Uterus (tissue), 4 donors: ENCODE measurements around the gene PRSS8. TPM values are rescaled to one million over a fixed set of nuclear protein-coding genes. Genes with fewer than 3 reads are reported as not detected.

ENCODE experiments used
- DNase-seq, 2 donors: peaks; one replicate each; pipeline ENCODE4 v3.0.0-alpha.2; 2019 to 2020
- H3K27ac ChIP-seq, 2 donors: fragments of 200-600 bp; sonication (generic); 1 replicate in 1 of 2; 2 replicates in 1 of 2; pipeline ENCODE4 v1.5.1; 2016 to 2018
- H3K27me3 ChIP-seq, 2 donors: fragments of 200-600 bp; sonication (generic); one replicate each; pipeline ENCODE4 v1.5.1; 2018 to 2019; ENCODE audit warnings: control low read depth in 1 of 2
- H3K36me3 ChIP-seq, 2 donors: fragments of 200-600 bp; sonication (generic); one replicate each; pipeline ENCODE4 v1.5.1; 2019; ENCODE audit warnings: control low read depth in 1 of 2
- H3K4me1 ChIP-seq, 2 donors: fragments of 200-600 bp; sonication (generic); one replicate each; pipeline ENCODE4 v1.5.1; 2018 to 2019; ENCODE audit warnings: control low read depth in 1 of 2
- H3K4me3 ChIP-seq, 2 donors: fragments of 200-600 bp; sonication (generic); 1 replicate in 1 of 2; 2 replicates in 1 of 2; pipeline ENCODE4 v1.5.1; 2018 to 2019; ENCODE audit warnings: mild to moderate bottlenecking in 1 of 2
- H3K9me3 ChIP-seq, 2 donors: fragments of 200-600 bp; sonication (generic); one replicate each; pipeline ENCODE4 v1.5.1; 2019; ENCODE audit warnings: control low read depth in 1 of 2
- POLR2A ChIP-seq, 2 donors: fragments of 450-650 bp; IDR thresholded peaks; one replicate each; pipeline ENCODE4 v1.6.1; 2016; ENCODE audit warnings: antibody characterized with exemption in 2 of 2, mild to moderate bottlenecking in 1 of 2, moderate library complexity in 1 of 2
- intact Hi-C: fragments of 100-400 bp; cut with DNase I; formaldehyde crosslinking; loops from one replicate; pipeline ENCODE4 v1.15.1; 2023; ENCODE audit warnings: low total_unique reads
- total RNA-seq, 4 donors: library from RNA; depleted of rRNA in 3 of 4; stranded (reverse); fragments of >200 nt in 3 of 4; gene quantifications; one replicate each; pipeline versions ENCODE4 v1.1.0 to v1.2.4, GENCODE V29; 2014 to 2023
- TF ChIP-seq, protein P1 (sequence below), 4 experiments: fragments of 200-600 bp in 2 of 4; fragments of 450-650 bp in 2 of 4; sonication (generic) in 2 of 4; IDR thresholded peaks; one replicate each; pipeline ENCODE4 v1.5.1; 2016 to 2019; ENCODE audit warnings: antibody characterized with exemption in 4 of 4, mild to moderate bottlenecking in 2 of 4, moderate library complexity in 1 of 4
- donor health status: DM: yes; HTN: yes; CAD: no.

PRSS8 gene
- total RNA-seq, 4 donors from 2014 or later: 0.26 to 8.7 TPM; not detected in 2

DNA sequence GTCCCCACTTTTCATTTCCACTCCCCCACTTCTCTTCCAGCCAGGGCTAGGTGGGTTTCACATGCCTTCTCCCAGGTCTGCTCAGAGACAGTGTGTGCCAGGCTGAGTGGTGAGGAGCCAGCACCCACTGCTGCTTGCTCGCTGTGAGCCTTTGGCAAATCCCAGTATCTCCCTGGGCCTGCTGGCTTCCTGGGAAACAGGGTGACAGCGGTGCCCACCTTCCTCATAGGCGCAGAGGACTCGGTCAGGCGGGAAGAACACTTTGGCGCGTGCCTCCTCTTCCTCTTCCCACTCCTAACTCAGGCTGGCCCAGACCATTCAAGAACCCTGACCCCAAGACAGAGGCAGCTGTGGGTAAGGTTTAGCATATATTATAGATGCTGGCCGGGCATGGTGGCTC is 46.3 kb downstream of the PRSS8 start:
- no peaks in the 10 kb centered on the region for H3K9me3 ChIP-seq
- H3K4me1 ChIP-seq: peaks cover 0 to 3% of the 10 kb centered on the region in 2 donors
- intact Hi-C loops: no loop called here
- H3K27ac ChIP-seq: no peak overlapping the region
- H3K4me3 ChIP-seq: no peak overlapping the region
- no peaks in the 10 kb centered on the region for H3K36me3 ChIP-seq
- no peak for DNase-seq
- no peak for TF ChIP-seq POLR2A (IDR thresholded peaks at IDR 0.05)
- TF ChIP-seq, protein P1, sequence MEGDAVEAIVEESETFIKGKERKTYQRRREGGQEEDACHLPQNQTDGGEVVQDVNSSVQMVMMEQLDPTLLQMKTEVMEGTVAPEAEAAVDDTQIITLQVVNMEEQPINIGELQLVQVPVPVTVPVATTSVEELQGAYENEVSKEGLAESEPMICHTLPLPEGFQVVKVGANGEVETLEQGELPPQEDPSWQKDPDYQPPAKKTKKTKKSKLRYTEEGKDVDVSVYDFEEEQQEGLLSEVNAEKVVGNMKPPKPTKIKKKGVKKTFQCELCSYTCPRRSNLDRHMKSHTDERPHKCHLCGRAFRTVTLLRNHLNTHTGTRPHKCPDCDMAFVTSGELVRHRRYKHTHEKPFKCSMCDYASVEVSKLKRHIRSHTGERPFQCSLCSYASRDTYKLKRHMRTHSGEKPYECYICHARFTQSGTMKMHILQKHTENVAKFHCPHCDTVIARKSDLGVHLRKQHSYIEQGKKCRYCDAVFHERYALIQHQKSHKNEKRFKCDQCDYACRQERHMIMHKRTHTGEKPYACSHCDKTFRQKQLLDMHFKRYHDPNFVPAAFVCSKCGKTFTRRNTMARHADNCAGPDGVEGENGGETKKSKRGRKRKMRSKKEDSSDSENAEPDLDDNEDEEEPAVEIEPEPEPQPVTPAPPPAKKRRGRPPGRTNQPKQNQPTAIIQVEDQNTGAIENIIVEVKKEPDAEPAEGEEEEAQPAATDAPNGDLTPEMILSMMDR (IDR thresholded peaks at IDR 0.05): no peak
- no peaks in the 10 kb centered on the region for H3K27me3 ChIP-seq

DNA sequence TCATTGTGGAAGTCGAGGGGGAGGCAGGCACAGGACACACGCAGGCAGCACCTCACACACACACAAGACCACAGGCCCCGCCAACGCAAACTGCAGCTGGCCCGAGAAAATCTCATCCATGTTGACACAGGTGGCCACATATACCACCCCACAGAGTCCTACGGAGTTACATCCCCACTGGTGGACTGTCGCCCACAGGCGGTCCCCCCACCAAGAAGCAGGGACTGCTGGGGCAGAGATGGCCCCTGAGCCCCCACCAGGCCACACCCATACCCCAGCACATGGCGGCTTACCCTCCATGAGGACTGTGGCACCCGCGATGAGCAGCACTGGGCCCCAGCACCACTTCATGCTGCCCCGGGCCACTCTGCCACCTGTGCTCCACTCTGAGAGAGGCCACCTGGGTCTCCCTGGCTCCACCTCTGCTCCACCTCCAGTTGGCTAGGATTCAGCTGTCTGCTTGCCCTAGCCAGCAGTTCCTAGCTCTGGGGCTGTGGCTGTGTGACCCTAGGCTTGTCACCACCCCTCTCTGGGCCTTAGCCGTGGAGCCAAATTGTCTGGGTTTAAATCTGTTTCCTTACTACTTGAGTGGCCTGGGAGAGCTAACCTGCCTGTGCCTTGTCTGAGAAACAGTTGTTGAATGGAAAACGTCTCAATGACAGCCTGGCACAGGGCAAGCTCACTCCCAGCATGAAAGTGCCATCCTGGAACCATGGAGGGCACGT is 46.9 kb downstream of the PRSS8 start, which contains the start of gene PRSS53:
Gene PRSS53, minus strand, starts transcription at position 485 of the 725 bp plus-strand sequence. Its CDS starts 134 bp downstream, at position 351.
- H3K27me3 ChIP-seq: no peaks in the 10 kb centered on the region
- DNase-seq: no peak
- peaks cover 0 to 3% of the 10 kb centered on the region in 2 donors for H3K4me1 ChIP-seq
- H3K9me3 ChIP-seq: no peaks in the 10 kb centered on the region
- no peak for TF ChIP-seq POLR2A (IDR thresholded peaks at IDR 0.05)
- TF ChIP-seq, protein P1 (IDR thresholded peaks at IDR 0.05): no peak
- H3K36me3 ChIP-seq: no peaks in the 10 kb centered on the region
- intact Hi-C loops: no loop called here
- H3K27ac ChIP-seq: no peak within 1 kb of the TSS
- no peak within 1 kb of the TSS for H3K4me3 ChIP-seq

DNA sequence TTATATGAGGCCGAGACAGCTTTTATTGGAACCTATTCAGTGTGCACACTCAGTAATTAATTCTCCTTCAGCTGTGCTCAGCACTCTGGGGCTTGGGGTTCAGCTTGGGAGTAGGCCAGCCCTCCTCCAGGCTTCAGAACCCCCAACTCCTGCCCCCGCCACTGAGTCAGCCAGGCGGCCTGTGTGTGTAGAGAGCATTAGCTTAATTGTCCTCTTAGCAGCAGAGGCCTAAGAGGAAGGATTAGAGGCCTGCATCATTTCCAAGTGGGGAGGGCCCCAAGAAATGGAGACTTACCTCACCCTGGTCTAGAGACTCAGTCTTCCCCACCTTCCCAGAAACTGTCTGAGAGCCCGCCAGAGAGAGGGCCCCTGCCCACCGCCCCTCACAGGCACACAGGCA is 47.6 kb downstream of the PRSS8 start:
- no peak for DNase-seq
- H3K9me3 ChIP-seq: no peaks in the 10 kb centered on the region
- H3K27me3 ChIP-seq: no peaks in the 10 kb centered on the region
- no peaks in the 10 kb centered on the region for H3K36me3 ChIP-seq
- TF ChIP-seq POLR2A (IDR thresholded peaks at IDR 0.05): no peak
- TF ChIP-seq, protein P1 (IDR thresholded peaks at IDR 0.05): no peak
- intact Hi-C loops: no loop called here
- H3K27ac ChIP-seq: no peak overlapping the region
- H3K4me3 ChIP-seq: no peak overlapping the region
- no peaks in the 10 kb centered on the region for H3K4me1 ChIP-seq

DNA sequence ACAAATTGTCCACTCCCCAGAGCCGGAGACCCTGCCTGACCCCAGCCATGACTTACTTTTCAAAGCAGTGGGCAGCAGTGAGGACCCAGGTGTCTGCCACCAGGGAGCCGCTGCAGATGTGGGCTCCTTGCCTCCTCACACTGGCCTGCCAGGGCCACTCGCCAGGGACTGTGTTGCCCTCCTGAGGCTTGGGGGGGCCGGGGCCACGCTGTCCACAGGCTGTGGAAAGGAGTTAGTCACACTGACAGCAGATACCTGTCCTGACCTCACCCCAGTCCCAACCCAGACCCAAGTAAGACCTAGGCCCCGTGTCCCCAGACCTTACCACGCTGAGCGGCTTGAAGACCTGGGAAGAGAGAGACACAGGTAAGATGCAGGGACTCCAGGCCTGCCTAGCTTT is 48.0 kb downstream of the PRSS8 start:
- no peaks in the 10 kb centered on the region for H3K27me3 ChIP-seq
- no peaks in the 10 kb centered on the region for H3K4me1 ChIP-seq
- intact Hi-C loops: no loop called here
- H3K36me3 ChIP-seq: no peaks in the 10 kb centered on the region
- no peaks in the 10 kb centered on the region for H3K9me3 ChIP-seq
- TF ChIP-seq POLR2A (IDR thresholded peaks at IDR 0.05): no peak
- TF ChIP-seq, protein P1 (IDR thresholded peaks at IDR 0.05): no peak
- H3K4me3 ChIP-seq: no peak overlapping the region
- H3K27ac ChIP-seq: no peak overlapping the region
- DNase-seq: no peak

DNA sequence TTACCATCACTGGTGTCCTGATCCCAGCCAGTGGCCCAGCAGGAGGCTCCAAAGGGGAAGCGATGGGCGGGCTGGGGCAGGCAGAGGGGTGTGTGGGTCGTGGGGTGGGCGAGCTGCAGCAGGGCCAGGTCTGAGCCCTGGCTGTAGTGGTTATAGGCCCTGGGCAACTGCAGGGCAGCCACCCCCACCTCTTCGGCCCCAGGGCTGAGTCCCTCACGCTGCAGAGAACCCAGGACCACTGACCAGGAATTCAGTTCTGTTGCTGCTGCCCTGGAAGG is 49.0 kb downstream of the PRSS8 start:
- H3K27ac ChIP-seq: no peak overlapping the region
- H3K4me1 ChIP-seq: no peaks in the 10 kb centered on the region
- TF ChIP-seq POLR2A (IDR thresholded peaks at IDR 0.05): no peak
- no peak overlapping the region for H3K4me3 ChIP-seq
- H3K9me3 ChIP-seq: no peaks in the 10 kb centered on the region
- intact Hi-C loops: no loop called here
- no peaks in the 10 kb centered on the region for H3K36me3 ChIP-seq
- H3K27me3 ChIP-seq: no peaks in the 10 kb centered on the region
- DNase-seq: no peak
